Endothelial cell of umbilical vein (primary cell): ENCODE data around the gene GSK3A.
A peak's percentile ranks its signal among the peaks of the same experiment; 100 is the strongest.

Experiments
- EZH2 ChIP-seq: IDR thresholded peaks from 2 replicates; pipeline ENCODE4 v1.6.1; 2012; ENCODE audit warnings: borderline replicate concordance, low read depth, mild to moderate bottlenecking, moderate library complexity, low read length, inconsistent platforms; ENCODE audit not compliant: severe bottlenecking
- GATA2 ChIP-seq: IDR thresholded peaks from 2 replicates; pipeline ENCODE4 v1.7.0; 2011; ENCODE audit warnings: low read depth, mild to moderate bottlenecking, moderate library complexity, mixed read lengths, low read length; ENCODE audit not compliant: insufficient read length, insufficient read depth
- POLR2A ChIP-seq: IDR thresholded peaks from 2 replicates; pipeline ENCODE4 v1.6.1; 2012; ENCODE audit warnings: low read depth, mild to moderate bottlenecking, control low read depth, low read length
- TF ChIP-seq, protein P1 (sequence below), 2 donors: IDR thresholded peaks; 1 replicate in 1 of 2; 2 replicates in 1 of 2; pipeline ENCODE4 v1.5.1; 2011; ENCODE audit warnings: low read length in 2 of 2, mild to moderate bottlenecking in 2 of 2, moderate library complexity in 2 of 2, control low read depth in 1 of 2, inconsistent platforms in 1 of 2, low read depth in 1 of 2; ENCODE audit not compliant: insufficient read depth in 1 of 2; ENCODE audit errors: extremely low read depth in 1 of 2
- TF ChIP-seq, protein P2 (sequence below): IDR thresholded peaks from 2 replicates; pipeline ENCODE4 v1.6.1; 2011; ENCODE audit not compliant: insufficient read depth, insufficient read length

- no peak for TF ChIP-seq GATA2
- TF ChIP-seq, protein P1, sequence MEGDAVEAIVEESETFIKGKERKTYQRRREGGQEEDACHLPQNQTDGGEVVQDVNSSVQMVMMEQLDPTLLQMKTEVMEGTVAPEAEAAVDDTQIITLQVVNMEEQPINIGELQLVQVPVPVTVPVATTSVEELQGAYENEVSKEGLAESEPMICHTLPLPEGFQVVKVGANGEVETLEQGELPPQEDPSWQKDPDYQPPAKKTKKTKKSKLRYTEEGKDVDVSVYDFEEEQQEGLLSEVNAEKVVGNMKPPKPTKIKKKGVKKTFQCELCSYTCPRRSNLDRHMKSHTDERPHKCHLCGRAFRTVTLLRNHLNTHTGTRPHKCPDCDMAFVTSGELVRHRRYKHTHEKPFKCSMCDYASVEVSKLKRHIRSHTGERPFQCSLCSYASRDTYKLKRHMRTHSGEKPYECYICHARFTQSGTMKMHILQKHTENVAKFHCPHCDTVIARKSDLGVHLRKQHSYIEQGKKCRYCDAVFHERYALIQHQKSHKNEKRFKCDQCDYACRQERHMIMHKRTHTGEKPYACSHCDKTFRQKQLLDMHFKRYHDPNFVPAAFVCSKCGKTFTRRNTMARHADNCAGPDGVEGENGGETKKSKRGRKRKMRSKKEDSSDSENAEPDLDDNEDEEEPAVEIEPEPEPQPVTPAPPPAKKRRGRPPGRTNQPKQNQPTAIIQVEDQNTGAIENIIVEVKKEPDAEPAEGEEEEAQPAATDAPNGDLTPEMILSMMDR (IDR thresholded peaks at IDR 0.05; ENCODE audit: extremely low read depth in 1 of 2, insufficient read depth in 1 of 2, low read depth in 1 of 2, low read length in 2 of 2): no peak
- TF ChIP-seq POLR2A: no peak
- TF ChIP-seq, protein P2, sequence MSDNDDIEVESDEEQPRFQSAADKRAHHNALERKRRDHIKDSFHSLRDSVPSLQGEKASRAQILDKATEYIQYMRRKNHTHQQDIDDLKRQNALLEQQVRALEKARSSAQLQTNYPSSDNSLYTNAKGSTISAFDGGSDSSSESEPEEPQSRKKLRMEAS: peak; percentile 5
- no peak for TF ChIP-seq EZH2
Measured at GRCh38 chr19:42281827-42282762, 39.7 kb upstream of the GSK3A start.
